LNCAP (cell line): Measurements from ENCODE around the gene ZNF3.
A peak's percentile ranks its signal among the peaks of the same experiment; 100 is the strongest.

Source experiments
- TF ChIP-seq, protein P1 (sequence below): fragments of 450-650 bp; IDR thresholded peaks from 2 replicates; pipeline ENCODE4 v1.5.1; 2017; ENCODE audit warnings: mild to moderate bottlenecking

Gene ZNF3

DNA sequence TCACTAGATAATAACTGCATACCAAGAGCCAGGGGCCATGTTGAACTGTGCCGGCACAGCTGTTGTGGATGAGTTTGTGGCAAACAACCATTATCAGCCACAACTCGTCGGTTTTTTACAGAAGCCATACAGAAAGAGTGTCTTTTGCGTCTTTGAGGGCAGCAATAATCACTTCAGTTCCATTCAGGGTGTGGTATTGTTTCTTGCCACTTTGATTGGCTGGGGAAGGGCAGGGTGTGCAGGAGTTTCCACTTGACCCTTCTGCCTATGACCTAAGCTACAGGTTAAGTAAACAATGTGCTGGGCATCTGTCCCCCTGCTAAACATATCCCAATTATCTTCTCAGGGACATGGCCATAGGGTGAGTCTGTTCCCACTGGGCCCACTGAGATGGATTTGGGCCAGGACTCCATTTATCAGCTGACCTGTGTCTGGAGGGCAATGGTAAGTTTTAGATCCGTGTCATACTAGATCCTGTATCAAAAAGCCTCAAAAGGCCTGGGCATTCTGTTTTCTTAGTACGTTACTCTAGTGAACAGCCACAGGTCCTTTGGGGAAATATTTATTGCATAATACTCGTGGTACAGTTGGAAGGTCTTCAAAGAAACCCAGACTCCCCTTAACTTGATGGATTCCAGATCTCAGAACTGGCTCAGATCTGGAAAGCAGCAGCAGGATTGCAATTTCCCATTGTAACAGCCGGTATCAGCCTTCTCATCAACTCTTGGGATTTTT is 15.9 kb downstream of the ZNF3 start:
- TF ChIP-seq, protein P1, sequence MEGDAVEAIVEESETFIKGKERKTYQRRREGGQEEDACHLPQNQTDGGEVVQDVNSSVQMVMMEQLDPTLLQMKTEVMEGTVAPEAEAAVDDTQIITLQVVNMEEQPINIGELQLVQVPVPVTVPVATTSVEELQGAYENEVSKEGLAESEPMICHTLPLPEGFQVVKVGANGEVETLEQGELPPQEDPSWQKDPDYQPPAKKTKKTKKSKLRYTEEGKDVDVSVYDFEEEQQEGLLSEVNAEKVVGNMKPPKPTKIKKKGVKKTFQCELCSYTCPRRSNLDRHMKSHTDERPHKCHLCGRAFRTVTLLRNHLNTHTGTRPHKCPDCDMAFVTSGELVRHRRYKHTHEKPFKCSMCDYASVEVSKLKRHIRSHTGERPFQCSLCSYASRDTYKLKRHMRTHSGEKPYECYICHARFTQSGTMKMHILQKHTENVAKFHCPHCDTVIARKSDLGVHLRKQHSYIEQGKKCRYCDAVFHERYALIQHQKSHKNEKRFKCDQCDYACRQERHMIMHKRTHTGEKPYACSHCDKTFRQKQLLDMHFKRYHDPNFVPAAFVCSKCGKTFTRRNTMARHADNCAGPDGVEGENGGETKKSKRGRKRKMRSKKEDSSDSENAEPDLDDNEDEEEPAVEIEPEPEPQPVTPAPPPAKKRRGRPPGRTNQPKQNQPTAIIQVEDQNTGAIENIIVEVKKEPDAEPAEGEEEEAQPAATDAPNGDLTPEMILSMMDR, result no peak

DNA sequence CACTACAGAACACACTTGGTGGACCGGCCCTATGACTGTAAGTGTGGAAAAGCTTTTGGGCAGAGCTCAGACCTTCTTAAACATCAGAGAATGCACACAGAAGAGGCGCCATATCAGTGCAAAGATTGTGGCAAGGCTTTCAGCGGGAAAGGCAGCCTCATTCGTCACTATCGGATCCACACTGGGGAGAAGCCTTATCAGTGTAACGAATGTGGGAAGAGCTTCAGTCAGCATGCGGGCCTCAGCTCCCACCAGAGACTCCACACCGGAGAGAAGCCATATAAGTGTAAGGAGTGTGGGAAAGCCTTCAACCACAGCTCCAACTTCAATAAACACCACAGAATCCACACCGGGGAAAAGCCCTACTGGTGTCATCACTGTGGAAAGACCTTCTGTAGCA is 17.4 kb downstream of the ZNF3 start:
- TF ChIP-seq, protein P1, result no peak

DNA sequence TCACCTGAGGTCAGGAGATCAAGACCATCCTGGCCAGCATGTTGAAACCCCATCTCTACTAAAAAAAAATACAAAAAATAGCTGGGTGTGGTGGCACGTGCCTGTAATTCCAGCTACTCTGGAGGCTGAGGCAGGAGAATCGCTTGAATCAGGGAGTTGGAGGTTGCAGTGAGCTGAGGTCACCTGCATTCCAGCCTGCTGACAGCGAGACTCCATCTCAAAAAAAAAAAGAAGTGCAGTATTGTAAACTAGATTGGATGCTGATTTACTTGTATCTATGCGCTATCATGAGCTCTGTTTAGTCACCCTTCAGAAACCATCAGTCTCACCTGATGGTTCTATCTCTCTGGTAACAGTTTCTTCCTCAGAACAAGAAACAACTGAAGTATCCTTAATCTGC is 18.1 kb downstream of the ZNF3 start:
- TF ChIP-seq, protein P1, result no peak

DNA sequence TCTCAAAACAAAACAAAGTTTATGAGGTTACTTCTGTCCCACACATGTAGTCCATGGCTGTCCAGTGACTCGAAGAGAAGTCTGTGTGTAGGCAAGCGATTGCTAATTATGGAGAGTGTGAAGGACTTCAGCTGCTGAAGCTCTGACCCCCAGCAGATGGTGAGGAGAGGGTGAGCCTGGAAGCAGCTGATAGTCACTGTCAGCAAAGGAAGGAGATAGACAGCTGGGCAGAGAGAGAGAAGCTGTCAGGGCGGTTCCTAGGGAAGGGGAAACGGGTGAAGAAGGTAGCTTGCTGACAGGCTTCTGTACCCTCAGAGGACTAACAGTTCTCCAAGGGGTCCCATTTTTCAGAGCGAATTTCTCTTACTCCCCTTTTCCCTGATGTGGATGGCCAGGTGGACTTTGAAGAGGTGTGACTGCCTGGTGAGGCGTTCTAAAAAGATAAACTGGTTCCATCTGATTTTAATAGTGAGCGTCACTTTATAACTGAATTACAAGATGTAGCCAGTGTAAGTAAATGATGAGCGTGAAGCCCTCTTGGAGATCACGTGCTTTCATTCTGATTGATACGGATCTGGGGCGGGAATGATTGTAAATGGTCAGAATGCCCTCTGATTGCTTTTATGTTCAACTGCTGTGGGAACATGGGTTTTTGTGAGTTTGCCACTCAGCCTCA is 19.9 kb downstream of the ZNF3 start:
- TF ChIP-seq, protein P1, result no peak

DNA sequence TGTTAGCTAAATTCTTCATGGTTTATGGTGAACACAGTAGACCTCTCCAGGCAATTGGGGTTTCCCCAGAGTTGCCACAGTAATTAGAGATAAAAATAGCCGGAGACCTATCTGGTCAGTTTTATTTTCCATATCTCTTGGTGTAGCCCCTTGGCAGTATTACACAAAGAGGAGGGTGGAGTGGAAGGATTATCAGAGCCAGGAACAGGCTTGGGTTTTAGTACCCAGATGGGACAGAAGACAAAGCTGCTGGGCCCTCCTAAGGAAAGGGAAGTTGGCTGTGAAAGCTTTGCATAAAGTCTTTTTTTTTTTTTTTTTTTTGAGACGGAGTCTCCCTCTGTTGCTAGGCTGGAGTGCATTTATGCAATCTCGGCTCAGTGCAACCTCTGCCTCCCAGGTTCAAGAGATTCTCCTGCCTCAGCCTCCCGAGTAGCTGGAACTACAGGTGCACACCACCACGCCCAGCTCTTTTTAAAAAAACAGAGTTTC is 22.2 kb downstream of the ZNF3 start:
- TF ChIP-seq, protein P1, result no peak

DNA sequence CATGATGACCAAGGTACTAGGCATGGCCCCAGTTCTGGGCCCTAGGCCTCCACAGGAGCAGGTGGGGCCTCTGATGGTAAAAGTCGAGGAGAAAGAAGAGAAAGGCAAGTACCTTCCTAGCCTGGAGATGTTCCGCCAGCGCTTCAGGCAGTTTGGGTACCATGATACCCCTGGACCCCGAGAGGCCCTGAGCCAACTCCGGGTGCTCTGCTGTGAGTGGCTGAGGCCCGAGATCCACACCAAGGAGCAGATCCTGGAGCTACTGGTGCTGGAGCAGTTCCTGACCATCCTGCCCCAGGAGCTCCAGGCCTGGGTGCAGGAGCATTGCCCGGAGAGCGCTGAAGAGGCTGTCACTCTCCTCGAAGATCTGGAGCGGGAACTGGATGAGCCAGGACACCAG is 24.5 kb downstream of the ZNF3 start:
- TF ChIP-seq, protein P1, result no peak

DNA sequence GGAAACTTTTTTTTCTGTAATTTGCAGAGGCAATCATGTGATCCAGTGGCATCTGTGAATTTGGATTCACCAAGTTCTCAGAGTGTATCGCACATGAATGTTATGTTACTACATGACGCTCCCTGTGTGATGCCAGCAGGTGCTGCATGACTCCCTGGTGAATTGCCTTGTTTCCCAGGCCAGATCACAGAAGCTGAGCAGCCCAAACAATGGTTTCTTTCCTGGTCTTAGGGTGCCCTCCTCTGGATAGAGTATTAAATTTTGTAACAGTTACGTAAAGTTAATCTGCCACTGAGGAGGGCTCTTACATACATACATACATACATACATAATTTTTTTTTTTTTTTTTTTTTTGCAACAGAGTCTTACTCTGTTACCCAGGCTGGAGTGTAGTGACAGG is 28.3 kb downstream of the ZNF3 start:
- TF ChIP-seq, protein P1, result peak; percentile 37; the same call in 1 of the 2 replicates
